Nephron (organoid): Measurements from ENCODE around the gene MRAP.

Experiments used
- H3K27ac Mint-ChIP-seq, 3 experiments: 2 replicates each; pipeline ENCODE4 v1.8.0; 2020; ENCODE audit warnings: mixed read lengths in 3 of 3, mild to moderate bottlenecking in 2 of 3, moderate library complexity in 1 of 3
- H3K27me3 Mint-ChIP-seq: 2 replicates; pipeline ENCODE4 v1.8.0; 2021; ENCODE audit warnings: low read depth, mild to moderate bottlenecking, moderate library complexity, mixed read lengths
- H3K36me3 Mint-ChIP-seq: 2 replicates; pipeline ENCODE4 v1.8.0; 2020; ENCODE audit warnings: low read depth, mixed read lengths
- H3K4me1 Mint-ChIP-seq: 2 replicates; pipeline ENCODE4 v1.8.0; 2020; ENCODE audit warnings: mixed read lengths
- H3K4me3 Mint-ChIP-seq, 3 experiments: 2 replicates each; pipeline ENCODE4 v1.8.0; 2020; ENCODE audit warnings: mild to moderate bottlenecking in 3 of 3, mixed read lengths in 3 of 3, moderate library complexity in 2 of 3
- H3K9me3 Mint-ChIP-seq: 2 replicates; pipeline ENCODE4 v1.8.0; 2020; ENCODE audit warnings: mixed read lengths
- TF ChIP-seq, protein P1 (sequence below), 3 experiments: fragments of 200-600 bp; sonication (generic); IDR thresholded peaks; one replicate each; pipeline ENCODE4 v1.5.0; 2021; ENCODE audit warnings: antibody characterized with exemption in 3 of 3; ENCODE audit not compliant: unreplicated experiment in 3 of 3

Gene MRAP

DNA sequence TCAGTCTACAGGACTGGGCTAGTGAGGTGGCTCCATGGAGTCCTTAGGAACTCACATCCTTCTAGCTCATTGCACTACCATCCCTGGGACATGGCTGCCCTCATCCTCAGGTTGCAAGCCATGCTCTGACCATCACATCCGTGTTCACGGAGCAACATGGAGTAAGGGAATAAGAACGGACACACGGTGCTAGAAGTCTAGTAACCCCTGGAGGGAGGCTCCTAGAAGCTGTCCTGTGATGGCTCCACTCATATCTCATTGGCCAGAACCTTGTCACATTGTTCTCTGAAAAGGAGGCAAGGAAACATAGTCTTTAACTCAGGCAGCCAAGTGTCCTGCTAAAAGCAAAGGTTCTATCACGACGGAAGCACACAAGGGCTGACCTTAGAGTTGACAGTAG lies 3.9 kb downstream of the MRAP start:
- H3K4me3 Mint-ChIP-seq: no peak overlapping the region
- no peak overlapping the region for H3K27ac Mint-ChIP-seq
- H3K4me1 Mint-ChIP-seq: no peaks in the 10 kb centered on the region
- TF ChIP-seq, protein P1, sequence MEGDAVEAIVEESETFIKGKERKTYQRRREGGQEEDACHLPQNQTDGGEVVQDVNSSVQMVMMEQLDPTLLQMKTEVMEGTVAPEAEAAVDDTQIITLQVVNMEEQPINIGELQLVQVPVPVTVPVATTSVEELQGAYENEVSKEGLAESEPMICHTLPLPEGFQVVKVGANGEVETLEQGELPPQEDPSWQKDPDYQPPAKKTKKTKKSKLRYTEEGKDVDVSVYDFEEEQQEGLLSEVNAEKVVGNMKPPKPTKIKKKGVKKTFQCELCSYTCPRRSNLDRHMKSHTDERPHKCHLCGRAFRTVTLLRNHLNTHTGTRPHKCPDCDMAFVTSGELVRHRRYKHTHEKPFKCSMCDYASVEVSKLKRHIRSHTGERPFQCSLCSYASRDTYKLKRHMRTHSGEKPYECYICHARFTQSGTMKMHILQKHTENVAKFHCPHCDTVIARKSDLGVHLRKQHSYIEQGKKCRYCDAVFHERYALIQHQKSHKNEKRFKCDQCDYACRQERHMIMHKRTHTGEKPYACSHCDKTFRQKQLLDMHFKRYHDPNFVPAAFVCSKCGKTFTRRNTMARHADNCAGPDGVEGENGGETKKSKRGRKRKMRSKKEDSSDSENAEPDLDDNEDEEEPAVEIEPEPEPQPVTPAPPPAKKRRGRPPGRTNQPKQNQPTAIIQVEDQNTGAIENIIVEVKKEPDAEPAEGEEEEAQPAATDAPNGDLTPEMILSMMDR (IDR thresholded peaks at IDR 0.05; ENCODE audit: unreplicated experiment in 3 of 3): no peak
- no peaks in the 10 kb centered on the region for H3K9me3 Mint-ChIP-seq
- no peaks in the 10 kb centered on the region for H3K27me3 Mint-ChIP-seq
- peaks cover 20% of the 10 kb centered on the region for H3K36me3 Mint-ChIP-seq

DNA sequence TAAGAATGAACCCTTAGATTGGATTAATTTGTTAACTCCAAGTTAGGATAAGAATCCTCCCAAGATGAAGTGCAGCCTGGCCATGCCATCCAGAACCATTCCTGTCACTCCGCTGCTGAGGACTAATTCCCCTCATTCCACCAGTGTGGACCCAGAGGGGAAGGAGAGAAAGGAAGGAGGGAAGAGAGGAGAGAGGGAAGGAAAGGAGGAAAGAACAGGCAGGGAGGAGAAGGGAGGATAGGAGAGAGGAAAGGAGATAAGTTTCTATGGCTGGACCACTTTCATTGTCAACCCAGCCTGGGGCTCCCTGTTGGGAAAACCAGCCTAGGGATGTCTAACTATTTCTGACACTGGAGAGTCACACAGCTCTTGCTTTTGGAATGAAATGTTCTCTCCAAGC lies 4.7 kb downstream of the MRAP start:
- H3K4me1 Mint-ChIP-seq: no peaks in the 10 kb centered on the region
- H3K27me3 Mint-ChIP-seq: no peaks in the 10 kb centered on the region
- no peak overlapping the region for H3K27ac Mint-ChIP-seq
- H3K36me3 Mint-ChIP-seq: peaks cover 20% of the 10 kb centered on the region
- H3K4me3 Mint-ChIP-seq: no peak overlapping the region
- H3K9me3 Mint-ChIP-seq: no peaks in the 10 kb centered on the region
- TF ChIP-seq, protein P1 (IDR thresholded peaks at IDR 0.05; ENCODE audit: unreplicated experiment in 3 of 3): no peak

DNA sequence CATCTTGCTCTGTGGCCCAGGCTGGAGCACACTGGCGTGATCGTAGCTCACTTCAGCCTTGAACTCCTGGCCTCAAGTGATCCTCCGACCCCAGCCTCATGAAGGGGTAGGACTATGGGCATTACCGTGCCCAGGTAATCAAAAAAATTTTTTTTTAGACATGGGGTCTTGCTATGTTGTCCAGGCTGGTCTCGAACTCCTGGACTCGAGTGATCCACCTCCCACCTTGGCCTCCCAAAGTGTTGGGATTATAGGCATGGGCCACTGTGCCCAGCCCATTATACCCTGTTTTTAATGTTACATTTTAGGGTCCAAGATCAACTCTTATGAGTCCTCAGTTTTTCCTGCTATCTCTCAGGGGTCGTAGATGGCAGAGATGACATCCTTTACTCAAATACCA lies 6.3 kb downstream of the MRAP start:
- H3K27ac Mint-ChIP-seq: no peak overlapping the region
- TF ChIP-seq, protein P1 (IDR thresholded peaks at IDR 0.05; ENCODE audit: unreplicated experiment in 3 of 3): no peak

DNA sequence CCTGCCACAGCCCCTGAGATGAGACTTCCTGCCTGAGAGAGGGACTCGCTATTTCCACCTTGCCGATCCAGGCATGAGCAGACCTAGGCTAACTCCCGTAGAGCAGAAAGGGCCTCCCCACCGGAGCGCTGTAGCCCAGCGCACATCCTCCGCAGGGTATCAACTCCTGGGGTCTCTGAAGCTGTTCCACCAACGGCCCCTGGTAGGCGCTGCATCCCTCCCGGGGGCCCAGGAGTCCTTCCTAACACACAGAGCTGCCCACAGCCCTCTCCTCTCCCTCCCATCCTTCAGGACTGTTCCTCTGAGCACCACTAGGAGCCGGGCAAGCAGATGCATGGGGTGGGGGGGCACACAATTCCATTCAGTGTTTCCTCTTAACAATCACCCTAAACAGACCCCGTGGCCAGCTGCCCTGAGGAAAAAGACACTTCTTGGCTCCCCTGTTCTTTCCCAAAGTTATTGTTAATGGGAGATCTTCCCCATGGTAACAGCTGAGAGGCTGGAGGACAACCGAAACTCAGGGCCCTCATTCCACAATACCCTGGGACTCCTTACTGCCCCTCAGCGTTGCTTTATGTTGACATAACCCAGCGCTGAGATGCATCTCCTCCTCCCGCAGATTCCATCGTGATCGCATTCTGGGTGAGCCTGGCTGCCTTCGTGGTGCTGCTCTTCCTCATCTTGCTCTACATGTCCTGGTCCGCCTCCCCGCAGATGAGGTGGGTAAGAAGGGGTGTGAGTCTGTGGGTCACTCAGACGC lies 7.5 kb downstream of the MRAP start:
- TF ChIP-seq, protein P1 (IDR thresholded peaks at IDR 0.05; ENCODE audit: unreplicated experiment in 3 of 3): peak; percentile 21 to 33 (median 25)
- Mint-ChIP-seq H3K4me3 (no peak overlapping the region), H3K27me3 (no peaks in the 10 kb centered on the region), H3K4me1 (no peaks in the 10 kb centered on the region), H3K9me3 (no peaks in the 10 kb centered on the region), H3K27ac (no peak overlapping the region), H3K36me3 (peaks cover 21% of the 10 kb centered on the region)

More for the DNA sequence above, 6.3 kb downstream of the MRAP start:
- no peaks in the 10 kb centered on the region for H3K9me3 Mint-ChIP-seq
- peaks cover 23% of the 10 kb centered on the region for H3K36me3 Mint-ChIP-seq
- no peak overlapping the region for H3K4me3 Mint-ChIP-seq
- no peaks in the 10 kb centered on the region for H3K4me1 Mint-ChIP-seq
- no peaks in the 10 kb centered on the region for H3K27me3 Mint-ChIP-seq

DNA sequence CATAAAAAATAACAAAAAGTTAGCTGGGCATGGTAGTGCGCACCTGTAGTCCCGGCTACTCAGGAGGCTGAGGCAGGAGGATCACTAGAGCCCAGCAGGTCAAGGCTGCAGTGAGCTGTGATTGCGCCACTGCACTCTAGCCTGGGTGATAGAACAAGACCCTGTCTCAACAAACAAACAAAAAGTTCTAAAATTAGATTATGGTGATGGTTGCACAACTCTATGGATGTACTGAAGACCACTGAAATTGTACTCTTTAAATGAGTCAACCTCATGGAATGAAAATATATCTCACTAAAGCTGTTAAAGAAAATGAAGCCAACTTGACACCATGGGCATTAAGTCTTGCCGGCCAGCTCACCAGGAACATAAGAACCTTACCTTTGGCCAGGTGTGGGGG lies 9.1 kb downstream of the MRAP start:
- TF ChIP-seq, protein P1 (IDR thresholded peaks at IDR 0.05; ENCODE audit: unreplicated experiment in 3 of 3): no peak
- H3K4me1 Mint-ChIP-seq: no peaks in the 10 kb centered on the region
- H3K36me3 Mint-ChIP-seq: peaks cover 20% of the 10 kb centered on the region
- H3K9me3 Mint-ChIP-seq: no peaks in the 10 kb centered on the region
- no peak overlapping the region for H3K4me3 Mint-ChIP-seq
- no peak overlapping the region for H3K27ac Mint-ChIP-seq
- no peaks in the 10 kb centered on the region for H3K27me3 Mint-ChIP-seq

DNA sequence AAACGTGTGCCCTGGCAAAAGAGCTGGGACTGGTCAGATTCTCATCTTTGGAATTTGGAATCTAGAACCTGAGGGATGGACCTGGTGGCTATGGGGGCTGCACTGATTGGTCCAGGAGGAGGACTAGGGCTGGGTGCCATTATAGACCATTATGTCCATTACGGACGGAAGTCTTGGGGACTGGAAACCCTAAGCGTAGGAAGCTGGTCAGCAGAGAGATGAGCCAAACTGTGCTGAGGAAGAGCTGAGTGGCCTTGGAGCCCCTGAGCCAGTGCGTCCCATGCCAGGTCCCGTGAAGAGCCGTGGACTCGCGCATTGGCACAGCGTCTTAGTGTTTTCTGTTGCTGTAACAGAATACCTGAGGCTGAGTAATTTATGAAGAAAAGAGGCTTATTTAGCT lies 10.0 kb downstream of the MRAP start:
- Mint-ChIP-seq H3K9me3 (no peaks in the 10 kb centered on the region), H3K27ac (no peak overlapping the region), H3K36me3 (peaks cover 27% of the 10 kb centered on the region), H3K4me1 (no peaks in the 10 kb centered on the region), H3K4me3 (no peak overlapping the region), H3K27me3 (no peaks in the 10 kb centered on the region)
- TF ChIP-seq, protein P1 (IDR thresholded peaks at IDR 0.05; ENCODE audit: unreplicated experiment in 3 of 3): no peak
